CD4-positive, alpha-beta memory T cell (primary cell): ENCODE data around the gene MACROD2. TPM values are rescaled to one million over a fixed set of nuclear protein-coding genes. Genes with fewer than 3 reads are reported as not detected.

Experiments used
- CTCF ChIA-PET: fragments of 350-600 bp; sonication (Branson Sonifier 250); formaldehyde crosslinking; loops from one replicate; lab custom pipeline; 2021; ENCODE audit warnings: inconsistent platforms; ENCODE audit not compliant: partially characterized antibody; lab: Charles Lee
- POLR2A ChIA-PET: fragments of 350-600 bp; sonication (Branson Sonifier 250); formaldehyde crosslinking; loops from one replicate; lab custom pipeline; 2021; ENCODE audit not compliant: partially characterized antibody; lab: Charles Lee
- DNase-seq, 5 donors: peaks; one replicate each; pipeline versions ENCODE4 v3.0.0 to v3.0.0-alpha.2; 2020 to 2022; ENCODE audit warnings: mixed read lengths in 1 of 5
- H3K27ac ChIP-seq: one replicate; pipeline ENCODE4 v1.7.0; 2013; ENCODE audit warnings: low read depth, low read length
- H3K27me3 ChIP-seq: 2 replicates; pipeline ENCODE4 v1.7.0; 2013; ENCODE audit warnings: mild to moderate bottlenecking, low read length, moderate library complexity; ENCODE audit not compliant: insufficient read depth
- H3K36me3 ChIP-seq: 2 replicates; pipeline ENCODE4 v1.7.0; 2013; ENCODE audit warnings: mild to moderate bottlenecking, low read length, moderate library complexity; ENCODE audit not compliant: insufficient read depth
- H3K4me1 ChIP-seq: 2 replicates; pipeline ENCODE4 v1.7.0; 2013; ENCODE audit warnings: mild to moderate bottlenecking, low read length, moderate library complexity; ENCODE audit not compliant: insufficient read depth
- H3K4me3 ChIP-seq, 2 donors: one replicate each; pipeline ENCODE4 v1.7.0; 2013; ENCODE audit warnings: low read length in 2 of 2, mild to moderate bottlenecking in 1 of 2
- H3K9me3 ChIP-seq, 2 donors: one replicate each; pipeline ENCODE4 v1.7.0; 2013; ENCODE audit warnings: low read length in 2 of 2, control low read depth in 1 of 2; ENCODE audit not compliant: control insufficient read depth in 1 of 2
- H3K27ac Mint-ChIP-seq, 7 donors: one replicate each; pipeline ENCODE4 v1.8.0; 2020 to 2021; ENCODE audit warnings: mixed read lengths in 7 of 7, mild to moderate bottlenecking in 6 of 7, inconsistent platforms in 3 of 7, moderate library complexity in 3 of 7
- H3K27me3 Mint-ChIP-seq, 2 donors: one replicate each; pipeline ENCODE4 v1.8.0; 2020 to 2021; ENCODE audit warnings: mixed read lengths in 2 of 2
- H3K36me3 Mint-ChIP-seq, 2 donors: one replicate each; pipeline ENCODE4 v1.8.0; 2020 to 2021; ENCODE audit warnings: mixed read lengths in 2 of 2, inconsistent platforms in 1 of 2, mild to moderate bottlenecking in 1 of 2
- H3K4me1 Mint-ChIP-seq, 4 donors: one replicate each; pipeline ENCODE4 v1.8.0; 2020 to 2021; ENCODE audit warnings: mixed read lengths in 4 of 4, mild to moderate bottlenecking in 1 of 4
- H3K4me3 Mint-ChIP-seq, 8 donors: one replicate each; pipeline ENCODE4 v1.8.0; 2020 to 2021; ENCODE audit warnings: mixed read lengths in 8 of 8, mild to moderate bottlenecking in 7 of 8, moderate library complexity in 6 of 8, inconsistent platforms in 3 of 8
- H3K9me3 Mint-ChIP-seq, 8 donors: one replicate each; pipeline ENCODE4 v1.8.0; 2020 to 2021; ENCODE audit warnings: mixed read lengths in 8 of 8, mild to moderate bottlenecking in 5 of 8, inconsistent platforms in 3 of 8, moderate library complexity in 1 of 8
- intact Hi-C: fragments of 100-400 bp; cut with micrococcal nuclease; formaldehyde crosslinking; loops from one replicate; pipeline ENCODE4 v1.15.1; 2023
- polyA plus RNA-seq, 2 donors: library from polyadenylated mRNA; unstranded; fragments of 300-500 nt; fragmentation: Illumina TruSeq; gene quantifications; one replicate each; pipeline ENCODE4 v1.2.3, GENCODE V29; 2021
- total RNA-seq, 2 experiments: library from RNA; stranded (reverse); gene quantifications; one replicate each; pipeline ENCODE4 v1.2.3, GENCODE V29; 2021

MACROD2 gene
- total and polyA plus RNA-seq, 4 experiments from 2014 or later: not detected

DNA sequence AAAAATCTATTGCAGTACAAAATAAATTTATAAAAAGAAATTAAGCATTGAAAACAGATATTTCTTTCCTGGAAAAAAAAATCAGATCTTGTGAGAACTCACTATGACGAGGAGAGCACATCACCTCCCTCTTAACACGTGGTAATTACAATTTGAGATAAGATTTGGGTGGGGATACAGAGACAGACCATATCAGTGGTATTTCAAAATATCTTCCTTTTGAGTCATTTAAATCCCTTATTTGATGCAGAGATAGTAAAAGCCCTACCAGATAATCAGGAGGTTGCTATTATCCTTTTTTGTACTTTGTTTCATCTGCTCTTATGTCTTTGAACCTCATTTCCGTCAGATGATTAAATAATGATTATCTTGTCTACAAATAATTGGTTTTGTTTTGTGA, 1777.5 kb downstream of the MACROD2 start:
- no peaks in the 10 kb centered on the region for H3K4me1 ChIP-seq
- CTCF ChIA-PET: no interaction called here
- Mint-ChIP-seq H3K36me3 (no peaks in the 10 kb centered on the region), H3K4me3 (no peak overlapping the region), H3K27me3 (no peaks in the 10 kb centered on the region), H3K4me1 (no peaks in the 10 kb centered on the region), H3K27ac (no peak overlapping the region), H3K9me3 (peaks cover 0 to 9% (median 4%) of the 10 kb centered on the region in 8 donors)
- H3K27me3 ChIP-seq: no peaks in the 10 kb centered on the region
- no peaks in the 10 kb centered on the region for H3K36me3 ChIP-seq
- H3K4me3 ChIP-seq: no peak overlapping the region
- intact Hi-C loops: no loop called here
- no peak for DNase-seq
- no peaks in the 10 kb centered on the region for H3K9me3 ChIP-seq
- POLR2A ChIA-PET: no interaction called here
- H3K27ac ChIP-seq: no peak overlapping the region

DNA sequence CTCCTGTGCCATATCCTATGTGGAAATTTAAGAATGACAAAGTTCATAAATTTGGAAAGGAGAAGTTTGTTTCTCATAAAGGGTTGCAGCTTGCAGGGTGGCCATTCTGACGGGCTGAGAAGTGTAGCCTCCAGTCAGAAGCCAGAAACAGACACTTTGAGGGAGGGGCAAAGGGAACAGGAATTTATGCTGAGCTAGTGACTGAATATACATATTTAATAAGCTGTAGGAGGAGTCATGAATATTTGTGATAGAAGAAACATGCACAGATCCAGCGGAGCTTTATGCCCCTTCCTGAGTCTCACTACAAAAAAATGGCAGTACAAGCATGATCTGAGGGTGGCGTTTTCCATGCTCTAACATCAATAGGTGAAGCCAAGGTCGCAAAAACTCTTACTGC, 1779.6 kb downstream of the MACROD2 start:
- H3K4me3 ChIP-seq: no peak overlapping the region
- Mint-ChIP-seq H3K36me3 (no peaks in the 10 kb centered on the region), H3K27me3 (no peaks in the 10 kb centered on the region), H3K9me3 (peaks cover 0 to 9% (median 4%) of the 10 kb centered on the region in 8 donors), H3K4me3 (no peak overlapping the region), H3K27ac (no peak overlapping the region), H3K4me1 (no peaks in the 10 kb centered on the region)
- no peak overlapping the region for H3K27ac ChIP-seq
- H3K36me3 ChIP-seq: no peaks in the 10 kb centered on the region
- no peak for DNase-seq
- ChIA-PET POLR2A (no interaction called here), CTCF (no interaction called here)
- no peaks in the 10 kb centered on the region for H3K27me3 ChIP-seq
- intact Hi-C loops: no loop called here
- H3K9me3 ChIP-seq: no peaks in the 10 kb centered on the region
- H3K4me1 ChIP-seq: no peaks in the 10 kb centered on the region

DNA sequence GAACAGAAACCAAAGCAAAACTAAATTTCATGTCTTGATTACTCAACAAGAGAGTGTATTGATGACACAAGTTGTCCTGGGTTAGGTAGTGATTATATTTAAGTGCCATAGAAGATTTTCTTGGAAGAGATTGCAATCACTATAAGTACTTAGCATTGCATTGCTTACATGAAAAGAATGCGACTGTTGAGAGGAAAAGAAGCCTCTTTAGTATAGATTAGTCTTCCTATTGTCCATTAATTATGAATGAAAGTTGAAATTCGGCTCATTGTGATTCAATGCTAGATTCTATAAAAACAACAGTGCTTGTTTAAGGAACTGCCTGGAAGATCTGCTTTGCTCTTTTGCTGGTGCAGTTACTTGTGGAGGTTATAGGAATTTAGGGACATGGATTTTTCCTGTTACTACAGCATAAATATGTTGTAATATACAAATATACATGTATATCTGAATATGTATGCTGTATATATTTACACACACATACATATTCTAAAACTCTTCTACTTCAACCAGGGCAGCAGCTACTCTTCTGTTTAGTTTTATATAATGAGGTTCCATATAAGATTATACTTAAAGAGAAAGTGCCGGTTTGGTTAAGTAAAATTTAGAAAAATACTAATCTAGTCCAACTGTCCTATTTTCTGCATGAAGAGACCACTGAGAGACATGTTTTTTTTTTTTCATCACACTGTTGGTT, 1781.6 kb downstream of the MACROD2 start:
- Mint-ChIP-seq H3K27ac (no peak overlapping the region), H3K4me3 (no peak overlapping the region), H3K36me3 (no peaks in the 10 kb centered on the region), H3K9me3 (peaks cover 0 to 8% (median 4%) of the 10 kb centered on the region in 8 donors), H3K4me1 (no peaks in the 10 kb centered on the region), H3K27me3 (no peaks in the 10 kb centered on the region)
- H3K4me1 ChIP-seq: no peaks in the 10 kb centered on the region
- intact Hi-C loops: no loop called here
- DNase-seq: no peak
- no peak overlapping the region for H3K4me3 ChIP-seq
- no peaks in the 10 kb centered on the region for H3K27me3 ChIP-seq
- H3K9me3 ChIP-seq: no peaks in the 10 kb centered on the region
- ChIA-PET POLR2A (no interaction called here), CTCF (no interaction called here)
- H3K27ac ChIP-seq: no peak overlapping the region
- no peaks in the 10 kb centered on the region for H3K36me3 ChIP-seq

DNA sequence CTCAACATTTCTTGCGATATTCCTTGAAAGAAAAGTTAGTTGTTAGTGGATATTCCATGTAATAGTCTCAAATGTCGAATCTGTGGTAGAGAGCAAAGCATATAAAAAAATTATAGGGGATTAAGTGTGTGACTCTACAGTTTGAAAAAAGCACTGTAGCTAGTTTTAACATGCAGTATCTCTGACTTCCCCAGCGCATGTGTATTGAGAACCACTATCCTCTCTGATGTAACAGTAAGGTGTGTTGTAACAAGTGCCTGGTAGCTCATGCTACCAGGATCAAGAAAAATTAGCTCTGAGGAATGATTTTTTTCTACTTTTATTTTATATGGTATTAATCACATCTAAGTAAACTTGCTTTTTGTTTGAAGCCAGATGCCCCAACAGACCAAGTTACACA, 1788.7 kb downstream of the MACROD2 start:
- ChIA-PET POLR2A (no interaction called here), CTCF (no interaction called here)
- peaks cover 0 to 10% (median 0%) of the 10 kb centered on the region in 8 donors for H3K9me3 Mint-ChIP-seq
- H3K27me3 Mint-ChIP-seq: no peaks in the 10 kb centered on the region
- Histone ChIP-seq H3K4me1 (no peaks in the 10 kb centered on the region), H3K36me3 (no peaks in the 10 kb centered on the region), H3K9me3 (no peaks in the 10 kb centered on the region), H3K4me3 (no peak overlapping the region), H3K27me3 (no peaks in the 10 kb centered on the region), H3K27ac (no peak overlapping the region)
- no peak for DNase-seq
- H3K4me1 Mint-ChIP-seq: no peaks in the 10 kb centered on the region
- no peak overlapping the region for H3K27ac Mint-ChIP-seq
- intact Hi-C loops: no loop called here
- H3K4me3 Mint-ChIP-seq: no peak overlapping the region
- H3K36me3 Mint-ChIP-seq: no peaks in the 10 kb centered on the region

DNA sequence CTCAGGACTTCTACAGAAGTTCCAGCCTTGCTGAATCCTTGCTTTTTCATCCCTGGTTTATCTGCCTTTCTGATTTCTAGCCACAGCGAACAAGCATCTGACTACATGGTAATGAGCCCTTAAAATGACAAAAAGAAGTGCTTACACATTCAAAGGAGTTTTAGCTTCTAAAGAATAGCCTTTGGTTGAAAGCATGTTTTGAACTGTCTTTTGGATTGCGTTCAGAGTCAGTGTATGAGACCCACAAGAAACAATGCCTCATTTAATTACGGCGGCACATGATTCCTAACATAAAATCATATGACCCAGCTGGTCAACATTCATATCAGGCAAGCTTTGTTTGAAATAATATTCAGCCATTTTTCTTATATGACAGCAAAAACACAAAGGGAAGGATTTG, 1793.8 kb downstream of the MACROD2 start:
- POLR2A ChIA-PET: no interaction called here
- Mint-ChIP-seq H3K27me3 (no peaks in the 10 kb centered on the region), H3K36me3 (no peaks in the 10 kb centered on the region), H3K4me1 (no peaks in the 10 kb centered on the region), H3K9me3 (peaks cover 0 to 7% (median 0%) of the 10 kb centered on the region in 8 donors), H3K4me3 (no peak overlapping the region), H3K27ac (no peak overlapping the region)
- H3K4me3 ChIP-seq: no peak overlapping the region
- CTCF ChIA-PET: no interaction called here
- DNase-seq: no peak
- H3K9me3 ChIP-seq: no peaks in the 10 kb centered on the region
- H3K27ac ChIP-seq: no peak overlapping the region
- H3K4me1 ChIP-seq: no peaks in the 10 kb centered on the region
- H3K36me3 ChIP-seq: no peaks in the 10 kb centered on the region
- no peaks in the 10 kb centered on the region for H3K27me3 ChIP-seq
- intact Hi-C loops: no loop called here

DNA sequence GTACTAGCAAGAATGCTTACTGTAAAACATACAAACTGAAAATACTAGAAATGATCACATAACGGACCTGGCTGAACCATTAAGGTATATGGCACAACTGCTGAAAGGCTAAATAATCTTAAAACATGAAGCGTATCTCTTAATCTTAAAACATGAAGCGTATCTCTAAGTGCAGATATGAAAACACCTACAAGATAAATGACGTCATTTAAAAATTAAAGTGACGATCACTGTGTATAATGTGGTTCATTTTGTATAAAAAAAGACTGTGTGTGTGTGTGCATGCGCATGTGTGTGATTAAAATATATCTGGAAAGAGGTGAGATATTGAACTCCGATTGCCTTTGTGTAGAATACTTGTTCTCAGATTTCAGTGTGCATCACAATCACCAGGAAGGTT, 1797.5 kb downstream of the MACROD2 start:
- Mint-ChIP-seq H3K4me1 (no peaks in the 10 kb centered on the region), H3K27me3 (no peaks in the 10 kb centered on the region), H3K27ac (no peak overlapping the region), H3K4me3 (no peak overlapping the region), H3K9me3 (peaks cover 0 to 12% (median 0%) of the 10 kb centered on the region in 8 donors), H3K36me3 (no peaks in the 10 kb centered on the region)
- Histone ChIP-seq H3K9me3 (no peaks in the 10 kb centered on the region), H3K4me1 (no peaks in the 10 kb centered on the region), H3K36me3 (no peaks in the 10 kb centered on the region), H3K27me3 (no peaks in the 10 kb centered on the region), H3K27ac (no peak overlapping the region), H3K4me3 (no peak overlapping the region)
- DNase-seq: no peak
- ChIA-PET POLR2A (no interaction called here), CTCF (no interaction called here)
- intact Hi-C loops: no loop called here

DNA sequence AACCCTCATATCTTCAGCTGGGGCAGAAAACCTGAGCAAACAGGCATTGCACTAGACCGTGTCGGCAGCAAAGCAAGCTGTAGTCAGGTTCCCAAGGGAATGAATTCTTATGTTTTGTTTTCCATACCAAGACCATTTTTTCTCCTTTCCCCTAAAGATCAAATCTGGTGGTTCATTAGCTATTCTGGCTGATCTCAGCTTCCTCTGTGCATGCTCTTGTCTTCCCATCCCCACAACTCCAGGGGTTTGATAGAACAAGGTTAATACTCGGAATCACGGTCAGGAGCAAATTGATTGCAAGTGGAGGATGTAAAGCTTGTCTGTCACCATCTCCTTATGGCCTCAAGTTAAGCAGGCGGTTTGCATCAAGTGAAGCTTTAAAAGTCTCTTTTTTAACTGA, 1799.1 kb downstream of the MACROD2 start:
- Histone ChIP-seq H3K27ac (no peak overlapping the region), H3K36me3 (no peaks in the 10 kb centered on the region), H3K4me1 (no peaks in the 10 kb centered on the region), H3K9me3 (no peaks in the 10 kb centered on the region), H3K27me3 (no peaks in the 10 kb centered on the region), H3K4me3 (no peak overlapping the region)
- Mint-ChIP-seq H3K9me3 (peaks cover 0 to 12% (median 0%) of the 10 kb centered on the region in 8 donors), H3K27me3 (no peaks in the 10 kb centered on the region), H3K4me1 (no peaks in the 10 kb centered on the region), H3K36me3 (no peaks in the 10 kb centered on the region), H3K27ac (no peak overlapping the region), H3K4me3 (no peak overlapping the region)
- intact Hi-C loops: no loop called here
- DNase-seq: no peak
- ChIA-PET CTCF (no interaction called here), POLR2A (no interaction called here)
